Stimulated activated CD8-positive, alpha-beta memory T cell treated with anti-CD3 and anti-CD28 coated beads, Interleukin-2, amount 100 ng/mL, for 48 hours (primary cell): Measurements from ENCODE around the gene NALCN.

Source experiments
- DNase-seq, 2 donors: peaks; one replicate each; pipeline ENCODE4 v3.0.0-alpha.2; 2020; ENCODE audit warnings: low read depth in 2 of 2

The NALCN gene

DNA sequence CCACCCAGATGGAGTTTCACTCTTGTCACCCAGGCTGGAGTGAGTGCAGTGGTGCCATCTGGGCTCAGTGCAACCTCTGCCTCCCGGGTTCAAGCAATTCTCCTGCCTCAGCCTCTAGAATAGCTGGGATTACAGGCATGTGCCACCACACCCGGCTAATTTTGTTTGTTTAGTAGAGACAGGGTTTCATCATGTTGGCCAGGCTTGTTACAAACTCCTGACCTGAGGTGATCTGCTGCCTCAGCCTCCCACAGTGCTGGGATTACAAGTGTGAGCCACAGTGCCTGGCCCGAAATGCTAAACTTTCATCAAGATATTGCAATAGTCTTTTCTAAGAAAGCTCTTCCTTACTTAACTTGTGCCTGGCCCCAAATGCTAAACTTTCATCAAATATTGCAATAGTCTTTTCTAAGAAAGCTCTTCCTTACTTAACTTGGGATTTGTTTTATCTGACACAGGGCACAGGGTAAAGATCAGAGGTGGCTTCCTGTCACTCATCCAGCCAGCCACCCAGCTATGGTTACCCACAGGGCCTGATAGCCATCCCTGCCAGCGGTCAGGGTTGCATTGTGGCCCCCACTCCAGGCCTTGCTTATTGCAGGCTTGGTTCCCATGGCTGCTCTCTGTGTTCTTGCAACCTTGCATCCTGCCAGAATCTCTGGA, 389.4 kb downstream of the NALCN start:
- DNase-seq, result no peak

DNA sequence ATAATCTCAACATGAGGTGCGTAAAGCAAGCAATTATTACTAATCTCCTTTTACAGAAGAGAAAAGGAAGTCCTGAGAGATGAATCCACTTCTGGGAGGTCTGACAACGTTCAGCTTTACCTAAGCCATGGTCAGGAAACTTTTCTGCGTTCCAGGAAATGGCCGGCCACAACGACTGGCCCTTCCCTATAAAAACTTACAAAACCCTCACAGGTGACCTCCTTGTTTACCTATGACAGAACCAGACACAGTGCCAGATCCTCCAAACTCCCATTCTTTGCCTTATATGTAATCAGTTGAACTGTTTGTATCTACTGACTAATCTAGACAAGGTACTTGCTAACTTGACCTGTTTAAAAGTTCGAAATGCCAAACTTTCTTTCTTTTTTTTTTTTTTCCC, 390.0 kb downstream of the NALCN start:
- DNase-seq, result no peak

DNA sequence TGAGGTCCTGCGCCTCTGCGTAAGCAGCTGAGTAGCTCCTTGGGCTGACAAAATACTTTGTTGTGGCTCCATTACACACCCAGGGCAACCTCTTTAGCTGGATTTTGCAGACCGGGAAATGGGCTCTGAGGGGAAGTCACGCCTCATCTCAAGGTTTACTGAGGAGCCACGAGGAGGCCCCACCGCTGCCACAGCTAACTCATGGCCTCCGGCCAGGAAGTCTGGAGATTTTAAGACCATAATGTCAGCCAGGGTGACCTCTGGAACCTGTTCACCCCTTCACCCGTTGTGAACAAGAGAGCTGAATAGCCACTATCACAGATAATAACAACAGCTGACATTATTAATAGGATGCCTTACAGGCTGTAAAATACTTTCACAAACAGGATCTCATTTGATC, 390.4 kb downstream of the NALCN start:
- DNase-seq, result no peak

DNA sequence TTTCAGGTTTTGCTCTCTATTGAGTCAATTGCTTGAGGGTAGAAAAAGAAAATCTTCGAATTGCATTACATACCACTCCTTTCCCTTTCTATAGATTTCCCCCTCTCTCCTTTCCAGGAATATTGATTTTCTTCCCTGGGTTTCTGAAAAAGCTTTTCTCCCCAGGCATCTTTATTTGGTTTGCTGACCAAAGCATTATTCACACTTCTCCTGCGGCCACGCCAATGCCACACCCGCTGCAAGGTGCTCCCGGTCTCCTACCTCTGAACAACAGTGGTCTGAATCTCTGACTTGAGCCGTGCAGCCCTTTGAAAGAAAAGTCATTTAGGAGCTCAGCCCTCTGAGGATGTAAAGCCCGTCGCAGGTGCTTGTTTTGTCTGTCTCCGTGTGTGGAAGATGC, 390.8 kb downstream of the NALCN start:
- DNase-seq, result no peak

DNA sequence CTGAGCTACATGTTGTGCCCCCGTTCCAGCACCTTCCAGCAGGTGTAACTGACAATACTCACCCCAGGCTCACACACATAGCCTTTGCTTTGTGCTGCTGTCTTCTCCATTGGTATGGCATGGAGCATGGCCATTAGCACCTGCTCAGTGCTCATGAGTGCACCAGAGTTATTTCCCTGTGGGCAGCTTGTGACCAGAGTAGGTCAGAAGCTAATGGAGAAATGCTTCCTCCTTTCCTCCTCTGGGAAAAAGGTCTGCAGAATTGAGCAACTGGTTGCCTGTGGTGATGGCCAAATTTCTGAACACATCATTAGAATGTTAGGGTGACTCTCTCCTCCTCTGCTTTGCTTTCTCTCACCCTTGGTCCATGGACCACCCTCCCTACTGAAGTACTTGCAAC, 397.2 kb downstream of the NALCN start:
- no peak for DNase-seq

DNA sequence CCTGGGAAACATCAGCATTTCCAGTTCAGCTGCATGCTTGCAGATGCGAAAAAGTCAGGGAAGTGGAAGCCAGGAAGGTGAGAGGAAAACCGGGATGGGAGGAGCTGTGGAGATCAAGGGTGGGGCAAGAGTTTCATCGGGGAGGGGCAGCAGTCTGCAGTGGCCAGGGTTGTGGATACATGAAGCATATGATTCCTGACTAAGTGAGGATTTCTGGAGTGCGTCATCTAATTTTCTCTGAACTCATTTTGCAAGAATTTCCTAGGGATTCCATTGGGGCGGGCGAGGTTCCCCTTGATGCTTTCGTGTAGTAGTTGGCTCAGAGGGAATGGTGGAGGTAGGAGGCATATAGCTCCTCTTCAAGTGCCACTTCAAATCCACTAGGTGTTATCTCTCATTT, 397.6 kb downstream of the NALCN start:
- no peak for DNase-seq

DNA sequence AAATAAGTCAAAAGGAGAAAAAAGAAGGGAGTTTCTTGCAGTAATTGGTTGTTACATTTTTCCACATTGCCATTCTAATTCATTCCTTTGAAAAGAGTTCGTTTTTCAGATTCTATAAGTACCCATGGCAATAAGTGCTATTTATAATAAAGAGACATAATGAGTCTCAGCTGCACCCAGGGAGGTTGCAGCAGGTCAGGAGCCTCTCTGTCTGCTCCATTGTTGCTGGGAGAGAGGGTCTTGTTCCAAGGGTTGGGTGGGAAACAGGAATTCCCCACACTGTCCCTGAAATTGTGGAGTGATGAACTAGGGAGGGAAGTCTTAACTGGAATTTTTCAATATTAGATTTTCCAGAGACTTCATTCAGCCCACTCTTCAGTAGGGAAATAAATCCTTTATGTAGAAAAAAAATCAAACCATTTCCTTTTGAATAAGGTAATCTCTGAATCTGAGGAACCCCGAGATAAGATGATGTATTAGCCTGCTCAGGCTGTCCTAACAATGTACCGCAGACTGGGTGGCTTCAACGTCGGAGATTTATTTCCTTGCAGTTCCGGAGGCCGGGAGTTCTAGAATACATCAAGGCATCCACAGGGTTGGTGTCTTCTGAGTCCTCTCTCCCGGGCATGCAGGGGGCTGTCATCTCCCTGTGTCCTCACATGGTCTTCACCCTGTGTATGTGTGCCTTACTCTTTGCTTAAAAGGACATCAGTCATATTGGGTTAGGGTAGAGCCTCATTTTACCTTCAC, 399.0 kb downstream of the NALCN start:
- DNase-seq, result no peak

DNA sequence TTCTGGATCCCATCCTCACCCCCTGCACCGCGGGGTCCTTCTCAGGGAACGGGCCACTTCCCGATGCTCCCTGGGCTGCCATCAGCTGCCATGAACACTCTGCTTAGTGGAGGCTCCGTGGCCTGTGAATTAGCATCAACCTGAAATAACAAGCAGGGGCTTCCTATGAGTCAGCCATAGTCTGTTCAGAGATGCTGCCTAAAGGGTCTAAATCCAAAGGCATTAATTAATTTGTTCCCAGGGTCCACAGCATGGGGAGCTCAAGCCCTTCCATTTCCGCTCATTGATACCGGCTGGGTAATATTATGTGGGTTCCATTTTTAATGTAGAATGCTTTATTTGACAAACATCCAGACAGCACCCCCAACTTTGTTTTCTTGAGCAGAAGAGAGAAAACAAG, 399.8 kb downstream of the NALCN start:
- DNase-seq, result no peak

DNA sequence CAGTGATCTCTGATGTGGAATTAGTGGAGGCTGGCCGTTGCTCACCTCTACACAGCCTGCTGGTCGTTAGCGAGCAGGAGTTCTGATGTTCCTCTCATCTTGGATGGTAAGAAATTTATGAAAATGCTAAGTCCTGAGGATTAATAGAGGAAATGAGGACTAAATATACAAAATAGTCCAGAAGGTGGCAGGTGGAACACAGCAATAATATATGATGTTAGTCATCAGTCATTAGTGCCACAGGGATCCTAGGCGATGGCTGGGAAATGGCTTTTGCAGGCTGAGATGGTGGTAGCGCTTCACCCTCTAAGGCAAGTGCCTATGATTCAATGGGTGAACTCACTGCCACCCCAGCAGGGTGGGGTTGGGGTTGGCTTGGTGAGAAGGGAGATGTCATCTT, 403.1 kb downstream of the NALCN start:
- no peak for DNase-seq

DNA sequence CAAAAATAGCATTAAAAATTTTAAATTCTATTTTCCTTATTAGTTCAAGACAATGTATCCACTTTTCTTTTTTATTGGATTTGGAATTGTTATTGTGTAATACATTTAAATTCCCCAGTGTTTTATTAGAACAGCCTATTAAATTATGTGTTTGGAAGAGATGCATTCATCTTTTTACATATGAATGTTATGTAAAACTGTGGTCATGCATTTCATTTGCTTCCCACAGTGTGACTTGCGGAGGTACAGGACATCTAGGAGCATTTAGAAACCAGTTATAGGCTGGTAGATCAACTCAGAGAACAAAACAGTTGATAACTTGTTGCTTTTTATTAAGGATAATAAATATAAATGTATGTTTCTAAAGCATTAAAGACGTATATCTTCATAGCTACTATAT, 406.2 kb downstream of the NALCN start:
- DNase-seq, result no peak

DNA sequence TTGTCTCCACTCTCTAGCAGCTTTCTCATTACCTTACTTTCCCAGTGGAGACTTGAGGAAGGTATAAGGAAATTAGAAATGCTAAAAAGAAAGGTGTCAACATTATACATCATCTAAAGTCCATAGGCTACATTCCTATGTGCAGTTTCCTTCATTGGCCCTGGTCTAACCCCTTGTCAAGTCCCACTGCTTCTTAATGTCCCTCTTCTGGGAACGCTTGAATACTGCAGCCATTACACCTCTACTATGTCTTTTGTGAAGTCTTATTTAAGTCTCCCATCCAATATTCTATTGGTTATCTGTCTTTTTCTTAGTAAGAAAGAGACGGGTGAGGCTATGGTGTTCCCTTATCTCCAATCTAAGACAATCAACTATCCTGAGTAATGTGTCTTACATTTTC, 409.1 kb downstream of the NALCN start:
- no peak for DNase-seq
